Measurements from ENCODE around the gene RNF123. TPM values are rescaled to one million over a fixed set of nuclear protein-coding genes. Genes with fewer than 3 reads are reported as not detected.
"Not testable (repeated sequence)": the region's sequence is repeated elsewhere in the genome, so short reads cannot be mapped to it uniquely, and the experiment has no call there.

RNF123 gene
- total RNA-seq, 2 donors from 2014 or later = 35.1 to 35.2 TPM

DNA sequence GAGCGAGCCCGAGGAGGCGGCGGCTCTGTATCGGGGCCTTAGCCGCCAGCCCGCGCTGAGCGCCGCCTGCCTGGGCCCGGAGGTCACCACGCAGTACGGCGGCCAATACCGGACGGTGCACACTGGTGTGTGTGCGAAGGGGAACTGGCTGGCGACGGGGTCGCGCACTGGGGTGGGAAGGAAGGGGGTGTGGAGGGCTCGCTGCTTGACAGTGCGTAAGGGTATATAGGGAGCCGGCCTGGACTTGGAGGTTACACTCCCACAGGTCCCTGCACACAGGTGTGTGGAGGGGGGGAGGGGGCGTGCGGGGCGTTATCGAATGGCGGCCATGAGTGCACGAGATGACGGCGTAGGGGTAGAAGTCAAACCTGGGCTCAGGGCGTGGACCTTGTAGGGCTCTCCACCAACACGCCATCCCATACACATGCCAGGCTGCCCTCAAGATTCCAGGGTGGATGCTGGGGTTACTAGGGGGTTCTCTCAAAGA is 14.8 kb upstream of the RNF123 start:
- peak overlapping the region; percentile 90 to 91 for H3K4me3 Mint-ChIP-seq
- H3K36me3 Mint-ChIP-seq (ENCODE audit: insufficient read depth in 2 of 2) = peaks cover 0 to 3% of the 10 kb centered on the region in 2 donors
- H3K27ac Mint-ChIP-seq = no peak overlapping the region
- no peak for DNase-seq
- H3K4me1 Mint-ChIP-seq (ENCODE audit: low read depth) = peaks cover 33% of the 10 kb centered on the region
- H3K27me3 Mint-ChIP-seq (ENCODE audit: low read depth) = no peaks in the 10 kb centered on the region
- H3K9me3 Mint-ChIP-seq = no peaks in the 10 kb centered on the region
- peak; percentile 22 to 36 for ATAC-seq (replicated peaks in 1 of 2)

DNA sequence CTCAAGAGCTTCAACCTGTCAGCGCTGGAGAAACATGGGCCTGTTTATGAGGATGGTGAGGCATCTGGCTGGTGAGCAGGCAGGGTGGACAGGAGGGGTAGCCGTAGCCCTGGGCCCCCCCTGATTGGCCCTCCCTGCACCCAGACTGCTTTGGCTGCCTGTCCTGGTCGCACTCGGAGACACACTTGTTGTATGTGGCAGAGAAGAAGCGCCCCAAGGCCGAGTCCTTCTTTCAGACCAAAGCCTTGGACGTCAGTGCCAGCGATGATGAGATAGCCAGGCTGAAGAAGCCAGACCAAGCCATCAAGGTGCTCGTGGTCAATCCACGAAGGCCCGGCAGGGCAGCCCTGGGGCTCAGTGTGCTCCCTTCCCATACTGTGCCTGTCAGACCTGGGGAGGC is 13.4 kb upstream of the RNF123 start:
- ATAC-seq (replicated peaks in 1 of 2) (no peak), DNase-seq (no peak)
- no peaks in the 10 kb centered on the region for H3K27me3 Mint-ChIP-seq (ENCODE audit: low read depth)
- peaks cover 37% of the 10 kb centered on the region for H3K4me1 Mint-ChIP-seq (ENCODE audit: low read depth)
- H3K36me3 Mint-ChIP-seq (ENCODE audit: insufficient read depth in 2 of 2) = peaks cover 0 to 8% of the 10 kb centered on the region in 2 donors
- no peak overlapping the region for H3K4me3 Mint-ChIP-seq
- no peaks in the 10 kb centered on the region for H3K9me3 Mint-ChIP-seq
- H3K27ac Mint-ChIP-seq = no peak overlapping the region

DNA sequence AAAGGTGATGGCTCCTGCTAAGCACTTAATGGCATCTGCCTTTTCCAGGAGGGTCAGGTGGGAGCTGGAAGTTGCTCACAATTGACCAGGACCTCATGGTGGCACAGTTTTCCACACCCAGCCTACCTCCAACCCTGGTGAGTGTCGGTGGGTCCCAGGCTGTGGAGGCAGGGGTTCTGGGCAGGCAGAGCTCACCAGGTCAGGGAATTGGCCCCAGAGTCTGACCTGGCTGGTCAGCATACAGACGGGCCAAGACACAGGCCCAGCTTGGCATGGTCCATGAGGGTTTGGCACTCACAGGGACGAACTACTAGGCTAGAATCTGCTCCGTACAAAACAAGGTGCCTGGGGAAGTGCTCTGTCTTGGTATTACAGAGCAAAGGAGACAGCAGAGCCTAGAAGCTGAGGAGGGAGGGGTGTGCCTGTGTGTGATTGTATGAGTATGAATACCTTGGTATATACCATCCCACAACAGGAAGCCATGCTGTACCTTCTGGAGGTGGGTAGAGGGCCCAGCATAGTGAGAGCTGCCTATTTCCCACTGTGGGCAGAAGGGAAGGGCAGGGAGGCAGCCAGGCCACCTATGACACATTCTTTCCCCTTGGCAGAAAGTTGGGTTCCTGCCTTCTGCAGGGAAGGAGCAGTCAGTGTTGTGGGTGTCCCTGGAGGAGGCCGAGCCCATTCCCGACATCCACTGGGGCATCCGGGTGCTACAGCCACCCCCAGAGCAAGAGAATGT is 8.7 kb upstream of the RNF123 start:
- no peaks in the 10 kb centered on the region for H3K27me3 Mint-ChIP-seq (ENCODE audit: low read depth)
- no peak overlapping the region for H3K4me3 Mint-ChIP-seq
- H3K27ac Mint-ChIP-seq = no peak overlapping the region
- no peak for ATAC-seq (replicated peaks in 1 of 2)
- H3K36me3 Mint-ChIP-seq (ENCODE audit: insufficient read depth in 2 of 2) = peaks cover 0 to 8% of the 10 kb centered on the region in 2 donors
- DNase-seq = no peak
- H3K9me3 Mint-ChIP-seq = no peaks in the 10 kb centered on the region
- peaks cover 11% of the 10 kb centered on the region for H3K4me1 Mint-ChIP-seq (ENCODE audit: low read depth)

DNA sequence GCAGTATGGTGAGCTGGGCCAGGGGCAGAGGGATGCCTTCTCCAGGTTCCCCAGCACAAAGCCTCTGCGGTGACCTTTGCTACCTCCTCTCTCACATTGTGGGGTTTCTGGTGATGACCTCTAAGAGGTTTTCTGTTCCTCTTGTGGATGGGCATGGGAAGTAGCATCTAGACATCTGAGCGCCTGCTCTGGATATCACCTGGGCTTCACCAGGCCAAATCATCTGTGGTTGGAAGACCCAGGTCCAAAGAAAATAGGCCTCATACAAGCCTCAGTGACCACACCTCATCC is 8.2 kb upstream of the RNF123 start:
- Mint-ChIP-seq H3K36me3 (ENCODE audit: insufficient read depth in 2 of 2) (peaks cover 0 to 8% of the 10 kb centered on the region in 2 donors), H3K9me3 (no peaks in the 10 kb centered on the region)

DNA sequence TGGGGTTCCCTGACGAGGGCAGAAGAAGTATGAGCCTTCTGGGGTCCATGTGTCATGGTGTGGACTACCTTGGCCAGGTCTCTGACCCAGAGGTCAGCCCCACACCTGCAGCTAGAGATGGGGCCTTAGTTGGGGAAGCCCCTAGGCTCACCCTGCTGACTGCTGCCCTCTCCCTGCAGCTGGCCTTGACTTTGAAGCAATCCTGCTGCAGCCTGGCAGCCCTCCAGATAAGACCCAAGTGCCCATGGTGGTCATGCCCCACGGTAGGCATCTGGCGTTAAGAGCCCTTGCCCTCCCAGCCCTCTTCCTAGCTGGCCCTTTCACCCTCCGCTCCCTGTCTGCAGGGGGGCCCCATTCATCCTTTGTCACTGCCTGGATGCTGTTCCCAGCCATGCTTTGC is 7.8 kb upstream of the RNF123 start:
- no peaks in the 10 kb centered on the region for H3K9me3 Mint-ChIP-seq

More for the DNA sequence above, 8.2 kb upstream of the RNF123 start:
- no peaks in the 10 kb centered on the region for H3K27me3 Mint-ChIP-seq (ENCODE audit: low read depth)
- no peak overlapping the region for H3K4me3 Mint-ChIP-seq
- H3K4me1 Mint-ChIP-seq (ENCODE audit: low read depth) = peaks cover 6% of the 10 kb centered on the region
- no peak for DNase-seq
- H3K27ac Mint-ChIP-seq = no peak overlapping the region
- ATAC-seq (replicated peaks in 1 of 2) = no peak

DNA sequence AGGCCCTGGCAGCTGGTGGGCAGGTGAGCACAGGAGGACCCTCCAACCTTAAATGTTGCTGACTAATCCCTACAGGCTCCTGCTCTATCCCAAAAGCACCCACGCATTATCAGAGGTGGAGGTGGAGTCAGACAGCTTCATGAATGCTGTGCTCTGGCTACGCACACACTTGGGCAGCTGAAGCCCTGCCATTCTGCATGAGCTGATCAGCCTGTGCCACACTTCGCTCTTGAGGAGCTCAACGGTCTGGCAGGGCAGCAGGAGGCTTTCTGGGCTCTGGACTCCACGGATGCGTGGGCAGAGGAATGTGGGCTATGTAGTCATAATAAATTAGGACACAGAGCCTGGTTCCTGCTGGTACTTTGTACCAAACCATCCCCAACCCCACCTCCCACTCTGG is 6.2 kb upstream of the RNF123 start:
- no peaks in the 10 kb centered on the region for H3K27me3 Mint-ChIP-seq (ENCODE audit: low read depth)
- H3K4me3 Mint-ChIP-seq = no peak overlapping the region
- no peak for ATAC-seq (replicated peaks in 1 of 2)
- H3K9me3 Mint-ChIP-seq = no peaks in the 10 kb centered on the region
- H3K27ac Mint-ChIP-seq = no peak overlapping the region
- H3K4me1 Mint-ChIP-seq (ENCODE audit: low read depth) = peaks cover 4% of the 10 kb centered on the region
- H3K36me3 Mint-ChIP-seq (ENCODE audit: insufficient read depth in 2 of 2) = peaks cover 0 to 7% of the 10 kb centered on the region in 2 donors
- DNase-seq = no peak

More for the DNA sequence above, 7.8 kb upstream of the RNF123 start:
- Mint-ChIP-seq H3K27me3 (ENCODE audit: low read depth) (no peaks in the 10 kb centered on the region), H3K36me3 (ENCODE audit: insufficient read depth in 2 of 2) (peaks cover 0 to 8% of the 10 kb centered on the region in 2 donors), H3K27ac (no peak overlapping the region), H3K4me3 (no peak overlapping the region), H3K4me1 (ENCODE audit: low read depth) (peaks cover 4% of the 10 kb centered on the region)
- ATAC-seq (replicated peaks in 1 of 2) = no peak
- no peak for DNase-seq

DNA sequence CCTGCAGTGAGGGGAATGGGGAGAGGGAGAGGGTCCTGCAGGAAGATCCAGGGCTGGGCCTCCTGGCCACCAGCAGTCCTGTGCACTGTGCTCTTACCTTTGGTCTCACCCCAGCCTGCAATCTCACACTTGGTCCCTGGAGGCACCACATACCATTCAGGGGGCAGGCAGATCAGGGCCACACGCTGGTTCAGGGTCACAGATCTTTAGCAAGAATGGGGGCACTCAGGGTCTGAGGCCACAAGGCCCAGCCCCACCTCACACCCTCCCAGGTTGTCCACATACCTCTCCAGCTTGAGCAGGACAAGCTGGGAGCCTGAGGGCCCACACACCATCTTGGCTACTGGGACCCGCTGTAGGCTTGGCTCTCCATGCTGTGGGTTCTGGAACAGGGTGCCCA is 4.9 kb upstream of the RNF123 start:
- H3K4me1 Mint-ChIP-seq (ENCODE audit: low read depth) = peaks cover 15% of the 10 kb centered on the region
- H3K36me3 Mint-ChIP-seq (ENCODE audit: insufficient read depth in 2 of 2); H3K27me3 Mint-ChIP-seq (ENCODE audit: low read depth); DNase-seq; H3K9me3 Mint-ChIP-seq; H3K27ac Mint-ChIP-seq; H3K4me3 Mint-ChIP-seq; ATAC-seq (replicated peaks in 1 of 2): not testable (repeated sequence)

DNA sequence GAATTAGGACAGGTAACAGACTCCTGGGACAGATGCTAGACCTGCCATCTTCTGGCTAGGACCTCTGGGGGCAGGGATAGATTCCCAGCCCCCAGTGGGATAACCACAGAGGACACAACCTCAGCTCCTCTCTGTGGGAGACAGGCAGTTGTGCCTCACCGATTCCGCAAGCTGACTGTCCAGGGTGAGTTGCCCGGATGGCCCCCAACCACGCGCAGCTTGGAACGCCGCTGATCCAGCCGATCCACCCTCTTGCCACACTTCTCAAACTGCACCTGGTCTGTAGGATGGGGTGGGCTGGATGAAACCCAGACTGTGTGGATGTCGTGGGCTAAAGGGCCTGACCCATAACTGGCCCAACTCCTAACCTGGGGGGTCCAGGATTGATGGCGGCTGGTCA is 4.3 kb upstream of the RNF123 start:
- peaks cover 18% of the 10 kb centered on the region for H3K4me1 Mint-ChIP-seq (ENCODE audit: low read depth)
- H3K4me3 Mint-ChIP-seq = peak overlapping the region; percentile 16 to 53
- DNase-seq; H3K27ac Mint-ChIP-seq; H3K27me3 Mint-ChIP-seq (ENCODE audit: low read depth); H3K36me3 Mint-ChIP-seq (ENCODE audit: insufficient read depth in 2 of 2); ATAC-seq (replicated peaks in 1 of 2); H3K9me3 Mint-ChIP-seq: not testable (repeated sequence)

DNA sequence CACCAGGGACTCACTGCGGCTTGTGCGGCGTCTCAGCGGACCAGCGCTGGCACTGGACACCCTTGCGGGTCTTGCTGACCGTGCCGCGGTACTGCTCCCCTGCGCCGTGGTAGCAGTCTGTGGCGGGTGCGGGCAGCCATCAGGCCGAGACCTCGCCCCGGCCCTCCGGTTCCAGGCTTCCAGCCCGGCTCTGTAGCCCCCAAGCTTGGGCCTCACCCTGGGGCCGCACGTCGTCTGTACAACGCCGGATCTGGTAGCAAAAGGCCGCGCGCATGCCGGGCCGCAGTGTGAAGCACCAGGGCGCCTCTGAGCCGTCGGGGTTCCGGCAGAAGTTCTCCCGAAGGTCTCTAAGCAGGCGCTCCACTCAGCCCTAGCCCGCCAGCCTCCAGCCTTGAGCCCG is 3.5 kb upstream of the RNF123 start:
- not testable (repeated sequence) for ATAC-seq (replicated peaks in 1 of 2); DNase-seq; H3K27me3 Mint-ChIP-seq (ENCODE audit: low read depth); H3K36me3 Mint-ChIP-seq (ENCODE audit: insufficient read depth in 2 of 2); H3K27ac Mint-ChIP-seq; H3K9me3 Mint-ChIP-seq
- H3K4me1 Mint-ChIP-seq (ENCODE audit: low read depth) = peaks cover 24% of the 10 kb centered on the region
- H3K4me3 Mint-ChIP-seq = peak overlapping the region in 1 of 2 donors; percentile 65

DNA sequence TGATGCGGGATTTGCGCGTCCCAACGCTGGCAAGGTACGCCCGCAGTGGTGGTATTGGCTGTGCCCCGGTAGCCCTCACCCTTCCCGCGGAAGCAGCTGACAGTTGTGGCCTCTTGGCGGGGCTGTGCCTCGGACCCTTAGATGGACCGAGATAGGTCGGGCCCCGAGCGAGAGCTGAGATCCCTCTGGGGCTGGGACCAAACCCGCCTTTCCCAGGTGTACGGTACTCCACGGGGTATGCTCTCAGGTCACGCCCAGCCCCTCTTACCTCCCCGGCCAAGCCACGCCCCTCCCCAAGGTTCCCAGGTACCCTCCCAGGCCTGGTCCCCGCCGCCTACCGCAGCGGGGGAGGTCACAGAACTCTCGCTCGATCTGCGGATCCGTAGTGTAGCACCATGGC is 3.0 kb upstream of the RNF123 start:
- H3K4me1 Mint-ChIP-seq (ENCODE audit: low read depth) = peaks cover 29% of the 10 kb centered on the region
- ATAC-seq (replicated peaks in 1 of 2) (peak; percentile 8 to 9), DNase-seq (peak; percentile 33 to 41)
- H3K9me3 Mint-ChIP-seq; H3K27ac Mint-ChIP-seq; H3K36me3 Mint-ChIP-seq (ENCODE audit: insufficient read depth in 2 of 2); H3K27me3 Mint-ChIP-seq (ENCODE audit: low read depth): not testable (repeated sequence)
- H3K4me3 Mint-ChIP-seq = peak overlapping the region; percentile 54 to 65

DNA sequence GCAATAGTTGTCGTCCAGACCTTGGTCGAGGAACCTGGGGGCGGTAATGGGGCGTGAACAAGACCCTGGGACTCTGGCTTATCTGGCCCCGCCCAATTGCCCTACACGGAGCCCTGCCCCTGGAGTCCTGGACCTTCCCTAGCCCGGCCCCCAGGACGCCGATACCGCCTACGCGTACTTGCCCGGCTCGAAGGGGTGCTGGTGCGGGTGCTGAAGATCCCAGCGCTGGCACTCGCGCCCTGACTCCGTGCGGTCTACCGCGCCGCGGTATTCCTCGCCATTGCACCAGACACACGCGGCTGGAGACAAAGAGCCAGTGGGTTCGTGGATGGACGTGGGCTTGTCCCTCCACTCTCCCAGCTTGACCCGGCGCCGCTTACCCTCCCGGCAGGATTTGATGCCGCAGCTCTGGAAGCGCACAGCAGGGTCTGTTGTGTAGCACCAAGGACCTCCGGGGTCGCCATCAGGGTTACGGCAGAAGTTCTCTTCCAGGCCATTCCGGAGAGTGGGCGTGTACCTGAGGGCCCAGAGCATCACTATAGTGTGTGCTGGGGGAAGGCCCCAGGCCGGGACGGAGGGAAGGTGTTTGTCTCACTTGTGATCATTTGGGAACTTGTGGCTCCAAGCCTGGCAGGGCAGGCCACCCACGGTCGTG is 2.5 kb upstream of the RNF123 start:
- peaks cover 32% of the 10 kb centered on the region for H3K4me1 Mint-ChIP-seq (ENCODE audit: low read depth)
- H3K9me3 Mint-ChIP-seq; H3K27ac Mint-ChIP-seq; H3K27me3 Mint-ChIP-seq (ENCODE audit: low read depth); H3K36me3 Mint-ChIP-seq (ENCODE audit: insufficient read depth in 2 of 2): not testable (repeated sequence)
- ATAC-seq (replicated peaks in 1 of 2) (peak; percentile 45 to 52), DNase-seq (peak; percentile 60 to 67)
- H3K4me3 Mint-ChIP-seq = peak overlapping the region; percentile 58 to 65

DNA sequence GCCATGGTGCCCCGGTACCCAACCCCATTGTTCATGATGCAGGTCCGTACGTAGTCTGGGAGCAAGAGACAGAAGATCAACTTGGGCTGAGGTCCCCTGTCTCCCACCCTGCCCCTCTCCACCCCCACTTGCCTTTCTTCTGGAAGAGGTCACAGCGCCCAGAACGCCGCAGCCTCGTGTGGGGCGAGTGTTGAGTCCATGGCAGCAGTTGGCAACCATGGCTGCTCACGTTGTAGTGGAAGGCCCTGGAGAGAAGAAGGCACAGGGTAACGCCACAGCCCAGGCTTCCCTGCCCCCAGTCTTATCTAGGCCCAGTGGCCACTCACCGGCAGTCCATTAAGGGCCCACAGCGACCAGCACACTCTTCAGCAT is 1.9 kb upstream of the RNF123 start:
- not testable (repeated sequence) for DNase-seq; H3K27ac Mint-ChIP-seq; ATAC-seq (replicated peaks in 1 of 2); H3K27me3 Mint-ChIP-seq (ENCODE audit: low read depth); H3K9me3 Mint-ChIP-seq; H3K36me3 Mint-ChIP-seq (ENCODE audit: insufficient read depth in 2 of 2)
- Mint-ChIP-seq H3K4me1 (ENCODE audit: low read depth) (peaks cover 32% of the 10 kb centered on the region), H3K4me3 (peak overlapping the region; percentile 58 to 65)

DNA sequence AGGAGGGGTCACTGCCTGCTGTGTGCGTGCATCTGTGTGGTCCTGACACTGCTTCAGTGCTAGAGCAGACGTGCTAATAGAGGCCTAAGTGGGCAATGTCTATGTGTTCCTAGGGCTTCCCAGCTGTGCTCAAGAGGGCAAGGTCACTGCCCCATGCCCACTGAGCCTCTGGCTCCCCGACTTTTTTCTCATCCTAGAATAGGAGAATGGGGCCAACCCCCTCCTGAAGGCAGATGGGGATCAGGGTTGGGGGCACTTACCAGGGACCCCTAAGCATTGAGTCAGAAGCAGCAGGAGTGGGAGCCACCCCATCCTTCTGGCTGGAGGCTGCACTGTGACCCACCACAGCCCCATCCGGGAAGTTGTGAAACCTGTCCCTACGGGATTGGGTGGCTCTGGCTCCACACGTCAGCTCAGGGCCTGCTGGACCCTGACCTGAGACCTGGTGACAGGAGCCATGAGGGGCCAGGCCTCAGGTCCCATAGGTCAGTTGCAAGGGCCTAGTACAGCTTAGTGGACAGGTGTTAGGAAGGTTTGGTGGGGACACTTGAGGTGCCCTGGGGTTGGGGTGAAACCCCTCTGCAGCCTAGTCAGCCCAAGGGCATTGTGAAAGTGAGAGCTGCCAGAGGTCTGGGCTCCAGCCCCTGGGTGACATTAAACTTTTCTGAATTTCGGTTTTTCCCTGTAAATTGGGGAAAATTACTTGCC is 865 bp upstream of the RNF123 start:
- Mint-ChIP-seq H3K4me3 (peak overlapping the region; percentile 98 to 99), H3K27ac (peak overlapping the region; percentile 97), H3K4me1 (ENCODE audit: low read depth) (peaks cover 32% of the 10 kb centered on the region)
- not testable (repeated sequence) for H3K9me3 Mint-ChIP-seq; H3K27me3 Mint-ChIP-seq (ENCODE audit: low read depth); H3K36me3 Mint-ChIP-seq (ENCODE audit: insufficient read depth in 2 of 2); DNase-seq
- peak in 1 of 2 donors; percentile 2 for ATAC-seq (replicated peaks in 1 of 2)
